ENCODE measurements around the gene LSS. TPM values are rescaled to one million over a fixed set of nuclear protein-coding genes. Genes with fewer than 3 reads are reported as not detected.

LSS gene
- total and polyA plus RNA-seq, 2 of the 4 experiments (the other 2 are of a cell fraction): 43.4 to 58.1 TPM

GRCh38 chr21:46168238-46168637, 60.3 kb downstream of the LSS start:
- Histone ChIP-seq H2BK20ac (ENCODE audit: low read depth, low read length) (no peak overlapping the region), H3K36me3 (ENCODE audit: control insufficient read depth, insufficient read depth, low read length) (peaks cover 2% of the 10 kb centered on the region), H3K18ac (ENCODE audit: low read depth, low read length) (no peak overlapping the region), H3K14ac (replicated peaks; ENCODE audit: low read depth, low read length) (no peak overlapping the region), H2AFZ (replicated peaks; ENCODE audit: low read length, poor library complexity) (no peak overlapping the region), H3K4ac (ENCODE audit: low read depth, low read length) (no peak overlapping the region), H4K91ac (ENCODE audit: insufficient read depth, low read depth, low read length) (no peak overlapping the region), H4K5ac (ENCODE audit: low read depth, low read length) (no peak overlapping the region), H3K4me3 (ENCODE audit: insufficient read depth, low read depth, low read length) (no peak overlapping the region), H4K20me1 (ENCODE audit: insufficient read depth, low read length) (no peaks in the 10 kb centered on the region), H3K9me1 (ENCODE audit: insufficient read depth, low read length) (no peaks in the 10 kb centered on the region), H4K8ac (ENCODE audit: low read depth in 2 of 2, low read length in 2 of 2) (no peak overlapping the region), H3K4me1 (ENCODE audit: control insufficient read depth, insufficient read depth, low read length) (no peaks in the 10 kb centered on the region), H3K79me1 (ENCODE audit: low read depth in 1 of 2, low read length in 2 of 2) (no peaks in the 10 kb centered on the region), H2BK15ac (ENCODE audit: low read depth, low read length) (no peak overlapping the region), H2BK5ac (ENCODE audit: low read depth, low read length, poor library complexity, severe bottlenecking) (no peak overlapping the region), H3K23ac (ENCODE audit: low read depth, low read length) (no peak overlapping the region), H3K9ac (ENCODE audit: low read depth, low read length) (no peak overlapping the region), H3K27ac (ENCODE audit: insufficient read depth, low read length) (no peak overlapping the region), H2AK5ac (ENCODE audit: low read depth, low read length) (no peak overlapping the region), H3K27me3 (ENCODE audit: control insufficient read depth, insufficient read depth, low read length) (no peaks in the 10 kb centered on the region), H3K4me2 (ENCODE audit: low read depth, low read length) (no peak overlapping the region), H2BK120ac (ENCODE audit: low read depth, low read length) (no peak overlapping the region), H3K56ac (ENCODE audit: extremely low read depth, insufficient read depth, low read length) (no peak overlapping the region), H3K9me3 (ENCODE audit: control insufficient read depth, insufficient read depth, low read length) (peaks cover 1% of the 10 kb centered on the region; the same call in 1 of the 2 replicates), H2AK9ac (replicated peaks; ENCODE audit: low read depth, low read length, poor library complexity) (no peak overlapping the region)
- BruUV-seq (replicated peaks): no TSS peak
- dilution Hi-C loops (cut with HindIII; ENCODE audit: low sequenced_read_pairs, unreplicated experiment): no loop called here
- WGBS, 2 experiments (ENCODE audit: extremely low coverage in 2 of 2, insufficient read length in 1 of 2): 78% methylated on average over 4 of the region's 14 CpGs; no CpG with 5 or more reads in 1 of the 2 experiments
- ChIA-PET POLR2A (ENCODE audit: unreplicated experiment) (no interaction called here), CTCF (no interaction called here)
- in situ Hi-C loops (cut with MboI; ENCODE audit: low sequenced_read_pairs): no loop called here
- intact Hi-C loops (cut with micrococcal nuclease): no loop called here
- ATAC-seq (ENCODE audit: low read depth) (no peak), DNase-seq (no peak)
- TF ChIP-seq SMC3 (IDR thresholded peaks at IDR 0.05; ENCODE audit: low read depth, low read length): no peak
- no peak for TF ChIP-seq CEBPB (IDR thresholded peaks at IDR 0.05; ENCODE audit: low read depth, low read length)
- no peak for TF ChIP-seq MAFK (IDR thresholded peaks at IDR 0.05; ENCODE audit: low read depth, low read length)
- TF ChIP-seq POLR2A (IDR thresholded peaks at IDR 0.05; ENCODE audit: low read depth, low read length): no peak
